Renal cortex interstitium (tissue), 11 donors: ENCODE data around the gene MFSD2A. TPM values are rescaled to one million over a fixed set of nuclear protein-coding genes. Genes with fewer than 3 reads are reported as not detected.

Source experiments
- DNase-seq, 11 donors: peaks; one replicate each; pipeline ENCODE4 v3.0.0-alpha.2; 2013; ENCODE audit warnings: low read depth in 9 of 11, low spot score in 4 of 11; ENCODE audit errors: extremely low read depth in 1 of 11
- polyA plus RNA-seq, 3 donors: library from polyadenylated mRNA; unstranded; fragments of 120-200 nt; gene quantifications; one replicate each; pipeline ENCODE4 v1.2.1, GENCODE V29; 2013; ENCODE audit not compliant: insufficient read length in 3 of 3

MFSD2A gene
- polyA plus RNA-seq, 3 donors = 1.9 to 7.5 (median 2.5) TPM

DNA sequence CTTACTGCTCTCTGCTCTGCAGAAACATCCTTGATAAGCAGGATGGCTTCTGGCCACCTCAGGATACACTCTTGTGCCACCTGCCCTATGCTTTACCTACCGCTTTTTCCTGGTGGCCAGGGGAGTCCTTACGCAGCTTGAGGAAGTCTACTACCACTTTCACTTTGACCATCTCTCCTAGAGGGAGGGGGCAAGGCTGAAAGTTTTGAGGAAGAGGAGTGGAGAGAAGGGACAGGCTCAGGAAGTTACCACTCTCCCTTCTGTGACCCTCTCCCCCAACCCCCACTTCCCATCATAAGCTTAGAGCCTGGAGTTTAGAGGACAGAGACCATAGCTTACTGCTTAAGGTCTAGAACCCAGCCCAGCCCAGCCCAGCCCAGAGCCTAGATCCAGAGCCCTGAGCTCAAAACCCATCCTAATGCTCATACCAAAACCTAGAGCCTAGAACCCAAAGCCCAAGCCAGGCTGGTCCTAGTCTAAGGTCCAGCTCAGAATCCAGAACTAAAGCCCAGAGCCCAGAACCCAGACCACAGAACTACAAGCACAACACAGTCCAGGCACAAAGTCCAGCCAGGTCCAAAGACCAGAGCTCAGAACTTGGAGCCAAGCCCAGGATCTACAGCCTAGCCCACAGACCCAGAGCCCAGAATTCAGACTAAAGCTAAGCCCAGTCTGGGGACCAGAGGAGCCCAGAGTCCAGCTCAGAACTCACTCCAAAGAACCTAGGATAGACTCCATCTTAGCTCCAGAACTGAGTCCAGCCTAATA, 18.0 kb upstream of the MFSD2A start:
- DNase-seq = no peak

- no peak for DNase-seq
These were observed 16.1 kb upstream of the MFSD2A start for GRCh38 chr1:39938856-39939255.

DNA sequence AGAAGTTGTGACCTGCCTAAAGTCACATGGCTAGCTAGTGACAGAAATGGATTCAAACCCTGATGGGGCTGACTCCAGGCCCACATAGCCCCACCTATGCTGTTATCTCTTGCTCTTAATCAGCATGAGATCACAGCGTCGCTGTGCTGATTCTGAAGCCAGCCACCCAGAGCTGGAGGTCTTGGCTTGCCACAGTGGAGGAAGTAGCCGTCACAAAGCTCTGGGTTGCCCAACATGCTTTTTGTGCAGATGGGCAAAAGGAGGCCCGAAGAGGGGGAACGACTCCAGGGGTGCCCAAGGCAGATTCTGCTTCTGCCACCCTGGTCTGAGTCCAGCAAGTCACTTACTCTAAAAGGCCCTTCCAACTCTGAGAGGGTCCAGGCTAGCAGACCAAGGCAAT, 14.7 kb upstream of the MFSD2A start:
- DNase-seq = no peak

- DNase-seq = no peak
These were observed 13.7 kb upstream of the MFSD2A start for GRCh38 chr1:39940980-39941871.

DNA sequence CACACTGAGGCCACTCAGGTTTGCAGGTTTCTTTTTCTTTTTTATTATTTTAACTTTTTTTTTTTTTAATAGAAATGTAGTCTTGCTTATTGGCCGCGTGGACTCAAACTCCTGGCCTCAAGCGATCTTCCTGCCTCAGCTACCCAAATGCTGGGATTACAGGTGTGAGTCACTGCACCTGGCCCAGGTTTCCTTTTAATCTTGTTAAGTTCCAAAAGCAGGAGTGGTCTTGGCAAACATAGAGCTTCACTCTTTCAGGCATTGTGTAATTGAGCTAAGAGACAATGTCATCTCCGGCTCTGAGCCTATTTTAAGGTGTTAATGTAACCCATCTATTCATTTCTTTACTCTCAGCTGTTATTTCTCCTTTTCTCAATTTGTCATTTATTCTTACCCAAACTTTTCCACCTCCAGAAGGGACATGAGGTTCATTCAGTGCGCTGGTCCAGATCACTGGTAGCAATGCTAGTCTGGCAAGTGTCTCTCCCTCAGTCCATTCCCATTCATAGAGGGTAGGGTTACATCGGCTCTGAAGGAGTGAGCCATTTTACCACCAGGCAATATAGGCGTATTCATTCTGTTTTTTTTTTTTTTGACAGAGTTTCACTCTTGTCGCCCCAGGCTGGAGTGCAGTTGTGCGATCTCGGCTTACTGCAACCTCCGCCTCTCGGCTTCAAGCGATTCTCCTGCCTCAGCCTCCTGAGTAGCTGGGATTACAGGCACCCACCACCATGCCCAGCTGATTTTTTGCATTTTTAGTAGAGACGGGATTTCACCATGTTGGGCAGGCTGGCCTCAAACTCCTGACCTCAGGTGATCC, 11.3 kb upstream of the MFSD2A start:
- DNase-seq = no peak

DNA sequence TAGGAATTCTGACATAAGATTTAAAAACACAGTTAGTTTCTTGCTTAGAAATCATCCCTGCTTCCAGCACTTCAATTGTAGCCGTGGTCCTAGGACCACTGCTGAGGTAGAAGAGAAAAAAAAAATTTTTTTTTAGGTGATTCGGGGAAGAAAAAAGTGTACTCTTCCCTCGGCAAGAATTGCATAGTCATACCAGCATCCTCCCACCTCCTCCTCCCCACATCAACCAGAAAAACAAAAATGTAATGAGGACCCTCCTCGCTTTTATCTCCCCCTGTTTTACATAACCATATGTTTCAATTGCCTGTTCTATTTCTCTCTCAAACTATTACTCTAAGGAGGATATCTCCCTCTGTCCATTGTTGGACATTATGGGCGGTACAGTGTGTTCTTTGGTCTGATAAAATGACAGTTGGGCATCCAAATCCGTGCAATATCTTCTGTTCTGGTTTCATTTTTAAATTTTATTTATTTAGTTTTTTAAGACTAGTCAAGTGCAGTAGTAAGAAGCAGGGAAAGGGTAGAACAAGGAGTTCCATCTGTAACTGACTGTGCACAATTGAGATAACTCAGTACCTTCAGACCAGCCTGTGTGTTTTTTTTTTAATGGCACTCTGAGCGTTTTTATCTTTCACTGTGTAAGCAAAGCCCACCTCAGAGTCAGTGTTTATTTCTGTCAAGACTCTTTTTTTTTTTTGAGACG, 10.4 kb upstream of the MFSD2A start:
- no peak for DNase-seq

DNA sequence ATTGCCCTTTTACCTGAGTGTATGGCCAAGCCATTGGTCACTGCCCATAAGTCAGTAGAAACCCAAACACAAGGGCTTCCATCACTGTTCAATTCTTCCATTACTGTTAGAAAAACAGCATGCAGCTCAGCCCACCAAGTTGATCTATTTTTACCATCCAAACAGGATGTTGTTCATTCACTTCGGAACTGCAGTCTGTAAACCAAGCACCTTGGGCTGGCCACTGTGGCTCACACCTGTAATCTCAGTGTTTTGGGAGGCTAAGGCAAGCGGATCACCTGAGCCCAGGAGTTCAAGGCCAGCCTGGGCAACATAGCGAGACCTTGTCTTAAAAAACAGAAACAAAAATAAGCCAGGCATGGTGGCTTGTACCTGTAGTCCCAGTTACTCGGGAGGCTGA, 8.7 kb upstream of the MFSD2A start:
- DNase-seq = no peak

DNA sequence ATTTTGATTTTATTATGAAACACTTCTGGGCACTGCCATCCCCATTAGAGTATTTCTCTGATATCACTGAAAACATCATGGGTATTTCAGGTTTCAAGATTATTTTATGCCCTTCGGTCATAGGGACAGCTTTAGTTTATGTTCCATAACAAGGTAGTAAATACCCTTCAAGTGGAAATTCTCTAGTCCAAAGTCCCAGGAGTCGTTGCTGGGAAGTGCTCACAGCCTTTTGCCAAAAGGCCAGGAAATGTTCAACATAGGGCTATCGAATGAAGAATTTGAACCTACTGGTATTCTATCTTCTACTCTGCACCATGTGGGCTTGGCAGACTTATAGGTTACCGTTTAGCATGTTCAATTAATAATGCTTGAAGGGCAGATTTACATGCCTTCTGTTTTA, 7.7 kb upstream of the MFSD2A start:
- no peak for DNase-seq

DNA sequence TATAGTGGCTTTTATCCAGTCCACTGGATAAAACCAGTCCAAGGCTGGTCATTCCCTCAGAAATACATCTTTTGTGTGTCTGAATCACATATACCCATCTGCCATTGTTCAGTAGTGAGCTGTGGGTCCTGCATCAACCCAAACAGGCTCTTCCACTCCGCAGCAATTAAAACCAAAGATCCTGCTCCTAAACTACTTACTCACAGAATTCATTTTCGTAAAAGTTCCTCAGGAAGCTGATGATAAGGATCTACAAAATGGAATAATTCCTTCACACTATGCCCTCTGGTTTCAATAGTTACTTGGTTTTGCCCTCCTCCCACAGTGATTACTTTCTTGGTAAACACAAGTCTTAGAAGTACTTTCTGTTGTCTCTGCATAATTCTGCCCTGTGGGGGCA, 5.1 kb upstream of the MFSD2A start:
- no peak for DNase-seq

DNA sequence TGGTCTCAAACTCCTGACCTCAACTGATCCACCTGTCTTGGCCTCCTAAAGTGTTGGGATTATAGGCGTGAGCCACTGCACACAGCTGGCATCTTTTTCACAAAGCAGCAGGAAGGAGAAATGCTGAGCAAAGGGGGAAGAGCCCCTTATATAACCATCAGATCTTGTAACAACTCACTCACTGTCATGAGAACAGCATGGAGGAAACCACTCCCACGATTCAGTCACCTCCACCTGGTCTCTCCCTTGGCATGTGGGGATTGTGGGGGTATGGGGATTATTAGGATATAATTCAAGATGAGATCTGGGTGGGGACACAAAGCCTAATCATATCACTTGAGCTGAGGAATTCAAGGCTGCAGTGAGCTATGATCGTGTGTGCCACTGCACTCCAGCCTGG, 3.0 kb upstream of the MFSD2A start:
- no peak for DNase-seq

- DNase-seq = no peak
These were observed 2.4 kb upstream of the MFSD2A start for GRCh38 chr1:39952359-39953110.

DNA sequence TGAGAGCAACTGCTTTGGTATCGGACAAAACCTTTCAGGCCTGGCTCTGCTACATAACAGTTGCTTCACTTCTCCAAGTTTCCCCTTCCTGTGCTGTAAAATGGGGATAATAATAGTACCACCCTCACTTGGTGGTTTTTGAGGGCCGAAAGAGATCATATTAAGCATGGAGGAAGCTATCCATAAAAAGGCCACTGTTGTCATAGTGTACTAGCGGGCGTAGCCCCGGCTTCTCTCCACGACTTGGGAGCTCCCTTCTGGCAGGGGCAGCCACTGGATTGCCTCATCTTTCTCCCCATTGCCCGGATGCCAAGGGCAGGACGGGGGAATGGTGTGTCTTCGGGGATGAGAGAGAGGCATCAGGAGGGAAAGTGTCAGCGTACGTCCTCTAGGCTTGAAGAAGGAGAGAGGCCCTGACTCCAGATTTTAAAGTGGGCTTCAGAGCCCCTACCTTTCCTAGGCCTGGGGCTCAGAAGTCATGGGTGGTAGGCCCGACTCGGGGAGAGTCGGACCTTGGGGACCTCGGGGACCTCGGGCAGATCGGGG, 548 bp upstream of the MFSD2A start:
- no peak for DNase-seq

DNA sequence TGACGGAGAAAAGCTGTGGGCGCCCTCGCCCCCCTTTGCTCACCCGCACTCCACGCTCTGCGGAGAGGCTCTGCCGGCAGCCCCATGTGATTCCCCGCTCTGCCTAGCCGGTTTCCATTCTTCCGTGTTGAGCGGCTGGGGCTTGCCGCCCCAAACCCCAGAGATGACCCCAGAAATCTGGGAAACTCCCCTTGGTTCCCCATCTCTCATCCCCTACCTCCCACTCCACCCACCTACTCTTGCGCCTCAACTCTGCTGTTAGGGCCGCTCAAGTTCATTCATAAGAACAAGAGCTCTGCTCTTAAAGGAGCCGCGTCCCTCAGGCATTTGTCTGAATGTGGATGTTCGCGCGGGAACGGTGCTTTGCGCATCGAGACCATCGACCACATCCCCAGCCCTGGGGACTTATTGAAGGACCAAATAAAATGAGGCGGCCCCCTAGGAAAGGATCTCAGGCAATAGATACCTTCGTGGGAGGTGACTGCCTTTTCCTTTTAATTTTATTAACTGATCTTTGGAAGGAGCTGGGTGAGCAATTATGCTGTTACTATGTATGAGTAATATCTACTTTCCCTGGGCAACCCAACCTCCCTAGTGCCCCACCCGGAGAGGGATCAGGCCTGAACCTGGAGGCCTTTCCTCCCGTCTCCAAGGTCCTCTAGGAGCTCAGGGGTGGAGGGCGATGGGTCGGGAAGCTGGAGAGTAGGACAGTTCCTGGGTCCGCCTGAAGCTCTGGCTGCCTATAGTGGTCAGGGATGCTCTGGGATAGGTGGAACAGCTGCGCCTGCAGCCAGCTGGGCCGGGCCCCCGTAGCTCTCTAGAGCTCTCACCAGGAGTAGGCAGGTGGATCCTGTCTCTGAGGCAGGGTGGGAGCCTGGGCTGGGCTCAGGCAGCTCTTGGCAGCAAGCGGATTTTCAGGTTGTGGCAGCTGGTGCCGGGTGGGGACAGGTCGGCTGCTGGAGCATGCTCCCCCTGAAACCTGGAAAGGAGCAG, 898 bp downstream of the MFSD2A start:
- DNase-seq = no peak

- no peak for DNase-seq
These were observed 2.5 kb downstream of the MFSD2A start for GRCh38 chr1:39957299-39958015.

DNA sequence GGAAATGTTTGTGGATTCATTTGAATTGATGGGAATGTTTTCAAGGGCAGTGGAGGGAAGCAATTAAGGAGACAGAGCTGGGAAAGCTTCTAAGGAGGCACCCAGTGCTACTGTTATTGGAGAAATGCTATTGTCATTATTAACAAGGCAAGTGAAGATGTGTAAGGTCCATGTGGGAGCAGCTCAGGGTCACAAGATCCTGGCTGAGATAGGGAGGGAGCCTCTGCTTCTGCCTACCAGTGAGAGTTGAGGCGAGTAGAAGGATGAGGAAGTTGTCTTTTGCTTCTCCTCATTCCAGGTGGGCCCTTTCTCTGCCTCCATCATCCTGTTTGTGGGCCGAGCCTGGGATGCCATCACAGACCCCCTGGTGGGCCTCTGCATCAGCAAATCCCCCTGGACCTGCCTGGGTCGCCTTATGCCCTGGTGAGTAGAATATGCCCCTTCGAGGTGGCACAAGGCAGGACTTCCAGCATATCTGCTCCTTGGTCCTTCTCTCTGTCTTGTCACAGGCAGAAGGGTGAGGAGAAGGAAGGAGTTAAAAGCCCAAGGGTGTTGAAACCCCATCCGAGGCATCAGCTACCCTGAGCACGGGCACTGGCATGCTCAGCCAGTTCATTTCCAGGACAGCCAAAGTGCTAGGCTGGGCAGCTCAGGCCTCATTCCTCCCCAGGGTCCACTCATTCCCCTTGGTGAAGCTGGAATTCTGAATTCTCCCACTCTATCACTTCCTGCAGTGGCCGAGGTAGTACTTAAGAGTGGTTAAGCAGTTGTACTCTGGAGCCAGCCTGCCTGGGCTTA, 3.7 kb downstream of the MFSD2A start:
- no peak for DNase-seq
